Measurements from ENCODE around the gene TSGA10IP.

TSGA10IP gene

GRCh38 chr11:65921876-65922275 lies 23.4 kb upstream of the TSGA10IP start:
- Histone ChIP-seq H3K4me1 (ENCODE audit: insufficient read depth, low read length) (peaks cover 30% of the 10 kb centered on the region), H3K27ac (ENCODE audit: low read length) (no peak overlapping the region), H3K27me3 (ENCODE audit: insufficient read depth, low read length, poor library complexity) (no peaks in the 10 kb centered on the region), H4K20me1 (ENCODE audit: insufficient read depth, low read length) (peaks cover 13% of the 10 kb centered on the region; the same call in 1 of the 2 replicates), H3K9ac (ENCODE audit: low read depth, low read length) (no peak overlapping the region), H3K9me3 (ENCODE audit: insufficient read depth, low read length, severe bottlenecking) (no peaks in the 10 kb centered on the region), H3K79me2 (ENCODE audit: insufficient read depth, low read length) (peaks cover 33% of the 10 kb centered on the region), H3K36me3 (ENCODE audit: insufficient read depth, low read length) (peaks cover 44% of the 10 kb centered on the region), H3K4me2 (ENCODE audit: insufficient read depth, low read length) (no peak overlapping the region), H3K4me3 (ENCODE audit: low read depth in 1 of 2, low read length in 2 of 2) (no peak overlapping the region), H2AFZ (ENCODE audit: low read depth, low read length) (no peak overlapping the region)
- TF ChIP-seq CTCF (IDR thresholded peaks at IDR 0.05; ENCODE audit: borderline replicate concordance, extremely low read depth, low read length, poor library complexity, severe bottlenecking) (no peak), EZH2 (IDR thresholded peaks at IDR 0.05; ENCODE audit: borderline replicate concordance, low read depth, low read length, severe bottlenecking) (no peak)
- ATAC-seq (ENCODE audit: insufficient read depth, low read depth) = no peak
- no peak for DNase-seq

GRCh38 chr11:65922565-65922964 lies 22.7 kb upstream of the TSGA10IP start:
- H3K27me3 ChIP-seq (ENCODE audit: insufficient read depth, low read length, poor library complexity) = no peaks in the 10 kb centered on the region
- no peak overlapping the region for H2AFZ ChIP-seq (ENCODE audit: low read depth, low read length)
- H3K79me2 ChIP-seq (ENCODE audit: insufficient read depth, low read length) = peaks cover 26% of the 10 kb centered on the region
- no peak overlapping the region for H3K27ac ChIP-seq (ENCODE audit: low read length)
- no peak overlapping the region for H3K9ac ChIP-seq (ENCODE audit: low read depth, low read length)
- H3K9me3 ChIP-seq (ENCODE audit: insufficient read depth, low read length, severe bottlenecking) = no peaks in the 10 kb centered on the region
- ATAC-seq (ENCODE audit: insufficient read depth, low read depth) (no peak), DNase-seq (no peak)
- peaks cover 37% of the 10 kb centered on the region for H3K36me3 ChIP-seq (ENCODE audit: insufficient read depth, low read length)
- H3K4me3 ChIP-seq (ENCODE audit: low read depth in 1 of 2, low read length in 2 of 2) = no peak overlapping the region
- TF ChIP-seq EZH2 (IDR thresholded peaks at IDR 0.05; ENCODE audit: borderline replicate concordance, low read depth, low read length, severe bottlenecking) (no peak), CTCF (IDR thresholded peaks at IDR 0.05; ENCODE audit: borderline replicate concordance, extremely low read depth, low read length, poor library complexity, severe bottlenecking) (no peak)
- peaks cover 6% of the 10 kb centered on the region; the same call in 1 of the 2 replicates for H4K20me1 ChIP-seq (ENCODE audit: insufficient read depth, low read length)
- H3K4me2 ChIP-seq (ENCODE audit: insufficient read depth, low read length) = no peak overlapping the region
- peaks cover 30% of the 10 kb centered on the region for H3K4me1 ChIP-seq (ENCODE audit: insufficient read depth, low read length)

- ATAC-seq (ENCODE audit: insufficient read depth, low read depth) = no peak
- H4K20me1 ChIP-seq (ENCODE audit: insufficient read depth, low read length) = no peaks in the 10 kb centered on the region; the same call in 1 of the 2 replicates
- no peak overlapping the region for H3K9ac ChIP-seq (ENCODE audit: low read depth, low read length)
Observed at GRCh38 chr11:65925397-65925796, 19.9 kb upstream of the TSGA10IP start.

More at GRCh38 chr11:65925397-65925796, 19.9 kb upstream of the TSGA10IP start:
- TF ChIP-seq EZH2 (IDR thresholded peaks at IDR 0.05; ENCODE audit: borderline replicate concordance, low read depth, low read length, severe bottlenecking) = no peak
- TF ChIP-seq CTCF (IDR thresholded peaks at IDR 0.05; ENCODE audit: borderline replicate concordance, extremely low read depth, low read length, poor library complexity, severe bottlenecking) = no peak
- Histone ChIP-seq H3K36me3 (ENCODE audit: insufficient read depth, low read length) (peaks cover 28% of the 10 kb centered on the region), H2AFZ (ENCODE audit: low read depth, low read length) (no peak overlapping the region), H3K4me3 (ENCODE audit: low read depth in 1 of 2, low read length in 2 of 2) (no peak overlapping the region), H3K79me2 (ENCODE audit: insufficient read depth, low read length) (peaks cover 5% of the 10 kb centered on the region), H3K27me3 (ENCODE audit: insufficient read depth, low read length, poor library complexity) (no peaks in the 10 kb centered on the region), H3K9me3 (ENCODE audit: insufficient read depth, low read length, severe bottlenecking) (no peaks in the 10 kb centered on the region), H3K4me2 (ENCODE audit: insufficient read depth, low read length) (no peak overlapping the region), H3K4me1 (ENCODE audit: insufficient read depth, low read length) (peaks cover 33% of the 10 kb centered on the region), H3K27ac (ENCODE audit: low read length) (no peak overlapping the region)
- no peak for DNase-seq

Measured in DND-41 (cell line).